CD14-positive monocyte (primary cell): ENCODE measurements around the gene ZNF440. TPM values are rescaled to one million over a fixed set of nuclear protein-coding genes. Genes with fewer than 3 reads are reported as not detected.

Experiments
- DNase-seq, 3 donors: peaks; one replicate each; pipeline ENCODE4 v3.0.0-alpha.2; 2011 to 2022
- H2AFZ ChIP-seq: 2 replicates; pipeline ENCODE4 v1.6.0; 2012; ENCODE audit warnings: mild to moderate bottlenecking, low read depth, low read length, inconsistent platforms; ENCODE audit not compliant: insufficient read depth, poor library complexity, severe bottlenecking
- H3K27ac ChIP-seq, 2 donors: 1 replicate in 1 of 2; 2 replicates in 1 of 2; pipeline ENCODE4 v1.5.1; 2012 to 2013; ENCODE audit warnings: low read length in 2 of 2, control low read depth in 1 of 2, inconsistent platforms in 1 of 2, low read depth in 1 of 2, mild to moderate bottlenecking in 1 of 2
- H3K27me3 ChIP-seq, 2 donors: one replicate each; pipeline versions ENCODE4 v1.6.0 to v1.6.1; 2011 to 2013; ENCODE audit warnings: low read length in 2 of 2; ENCODE audit not compliant: control insufficient read depth in 2 of 2, insufficient read depth in 2 of 2
- H3K36me3 ChIP-seq, 2 donors: replicated peaks in 1 of 2; 1 replicate in 1 of 2; 2 replicates in 1 of 2; pipeline versions ENCODE4 v1.5.1 to v1.6.1; 2012 to 2013; ENCODE audit warnings: low read length in 2 of 2, control low read depth in 1 of 2, inconsistent platforms in 1 of 2, mild to moderate bottlenecking in 1 of 2; ENCODE audit not compliant: insufficient read depth in 2 of 2, control insufficient read depth in 1 of 2
- H3K4me1 ChIP-seq, 2 donors: 1 replicate in 1 of 2; 2 replicates in 1 of 2; pipeline versions ENCODE4 v1.5.1 to v1.6.1; 2012 to 2013; ENCODE audit warnings: low read length in 2 of 2, control low read depth in 1 of 2, inconsistent platforms in 1 of 2, mild to moderate bottlenecking in 1 of 2, moderate library complexity in 1 of 2; ENCODE audit not compliant: insufficient read depth in 2 of 2, control insufficient read depth in 1 of 2
- H3K4me2 ChIP-seq: replicated peaks from 2 replicates; pipeline ENCODE3; 2012; ENCODE audit warnings: low read length, moderate library complexity, mild to moderate bottlenecking; ENCODE audit not compliant: poor library complexity, severe bottlenecking; ENCODE audit errors: extremely low read depth
- H3K4me3 ChIP-seq, 3 experiments: fragments of 200-600 bp in 1 of 3; sonication (generic) in 1 of 3; replicated peaks in 1 of 3; 1 replicate in 2 of 3; 2 replicates in 1 of 3; pipeline ENCODE4 v1.5.1; 2011 to 2013; ENCODE audit warnings: low read length in 3 of 3, mild to moderate bottlenecking in 3 of 3, control low read depth in 2 of 3, low read depth in 2 of 3, inconsistent platforms in 1 of 3, moderate library complexity in 1 of 3
- H3K79me2 ChIP-seq: 2 replicates; pipeline ENCODE4 v1.6.0; 2012; ENCODE audit warnings: mild to moderate bottlenecking, control low read depth, inconsistent platforms, low read length, moderate library complexity; ENCODE audit not compliant: insufficient read depth
- H3K9ac ChIP-seq: 2 replicates; pipeline ENCODE4 v1.6.0; 2017; ENCODE audit warnings: low read length, mild to moderate bottlenecking; ENCODE audit not compliant: insufficient read depth, poor library complexity, severe bottlenecking
- H3K9me3 ChIP-seq, 2 donors: replicated peaks in 1 of 2; 1 replicate in 1 of 2; 2 replicates in 1 of 2; pipeline versions ENCODE4 v1.5.1 to v1.6.1; 2012 to 2013; ENCODE audit warnings: low read length in 2 of 2, control low read depth in 1 of 2; ENCODE audit not compliant: control insufficient read depth in 1 of 2, insufficient read depth in 1 of 2
- H4K20me1 ChIP-seq: 2 replicates; pipeline ENCODE4 v1.6.0; 2012; ENCODE audit warnings: mild to moderate bottlenecking, low read length, control low read depth, moderate library complexity; ENCODE audit not compliant: insufficient read depth
- H3K27ac Mint-ChIP-seq, 7 donors: one replicate each; pipeline ENCODE4 v1.8.0; 2020; ENCODE audit warnings: mild to moderate bottlenecking in 7 of 7, mixed read lengths in 7 of 7, moderate library complexity in 6 of 7, inconsistent platforms in 2 of 7
- H3K27me3 Mint-ChIP-seq, 3 donors: one replicate each; pipeline ENCODE4 v1.8.0; 2021 to 2022; ENCODE audit warnings: low read depth in 3 of 3, mild to moderate bottlenecking in 3 of 3, mixed read lengths in 3 of 3, moderate library complexity in 3 of 3, inconsistent platforms in 1 of 3
- H3K36me3 Mint-ChIP-seq, 2 donors: one replicate each; pipeline ENCODE4 v1.8.0; 2020; ENCODE audit warnings: mixed read lengths in 2 of 2, inconsistent platforms in 1 of 2, mild to moderate bottlenecking in 1 of 2
- H3K4me1 Mint-ChIP-seq: one replicate; pipeline ENCODE4 v1.8.0; 2020; ENCODE audit warnings: mild to moderate bottlenecking, mixed read lengths
- H3K4me3 Mint-ChIP-seq, 2 donors: one replicate each; pipeline ENCODE4 v1.8.0; 2020; ENCODE audit warnings: mild to moderate bottlenecking in 2 of 2, mixed read lengths in 2 of 2, moderate library complexity in 1 of 2
- H3K9me3 Mint-ChIP-seq, 7 donors: one replicate each; pipeline ENCODE4 v1.8.0; 2020 to 2022; ENCODE audit warnings: mixed read lengths in 7 of 7, mild to moderate bottlenecking in 6 of 7, moderate library complexity in 6 of 7, inconsistent platforms in 2 of 7
- CTCF ChIP-seq: fragments of 200-600 bp; IDR thresholded peaks from one replicate; pipeline ENCODE4 v1.8.0; 2022; ENCODE audit warnings: antibody characterized with exemption, mild to moderate bottlenecking
- WGBS: methylation state at CpG from one replicate; pipeline ENCODE4 v1.1.5; 2013; ENCODE audit warnings: missing lambda C conversion rate; ENCODE audit not compliant: insufficient coverage; 5-methylcytosine and 5-hydroxymethylcytosine counted together
- intact Hi-C, 2 donors: fragments of 100-400 bp; cut with micrococcal nuclease; formaldehyde crosslinking; loops; one replicate each; pipeline versions ENCODE4 v1.15.0 to v1.15.1; 2023
- polyA plus RNA-seq, 3 donors: library from polyadenylated mRNA; depleted of rRNA in 1 of 3; unstranded in 2 of 3; stranded (reverse) in 1 of 3; fragments of 300-500 nt in 2 of 3; fragments of >200 nt in 1 of 3; fragmentation: Illumina TruSeq in 2 of 3; gene quantifications; 1 replicate in 2 of 3; 2 replicates in 1 of 3; pipeline ENCODE4 v1.2.3, GENCODE V29; 2012 to 2021

The ZNF440 gene
- polyA plus RNA-seq, 3 donors = 2.4 to 4.1 (median 3.4) TPM

GRCh38 chr19:11767633-11768133 is 46.4 kb upstream of the ZNF440 start:
- H3K9me3 ChIP-seq = peaks cover 39 to 42% of the 10 kb centered on the region in 2 donors
- H3K27ac ChIP-seq = peak overlapping the region; percentile 80 to 84
- H3K27me3 ChIP-seq = no peaks in the 10 kb centered on the region
- Mint-ChIP-seq H3K27me3 (peaks cover 3 to 7% (median 6%) of the 10 kb centered on the region in 3 donors), H3K4me3 (peak overlapping the region; percentile 97), H3K36me3 (peaks cover 16% of the 10 kb centered on the region in 2 donors), H3K27ac (peak overlapping the region; percentile 71 to 96 (median 86)), H3K9me3 (peaks cover 47 to 72% (median 57%) of the 10 kb centered on the region in 7 donors), H3K4me1 (peaks cover 22% of the 10 kb centered on the region)
- peak overlapping the region; percentile 94 for H2AFZ ChIP-seq
- H3K36me3 ChIP-seq = peaks cover 0 to 12% of the 10 kb centered on the region in 2 donors
- H3K4me1 ChIP-seq = peaks cover 13 to 20% of the 10 kb centered on the region in 2 donors
- H3K79me2 ChIP-seq = peaks cover 39% of the 10 kb centered on the region
- WGBS = 1% methylated on average over 14 of the region's 20 CpGs
- H4K20me1 ChIP-seq = no peaks in the 10 kb centered on the region
- peak overlapping the region; percentile 85 for H3K9ac ChIP-seq
- TF ChIP-seq CTCF = no peak
- DNase-seq = peak; percentile 9 to 16 (median 12)
- intact Hi-C loops = no loop called here
- peak overlapping the region; percentile 65 for H3K4me2 ChIP-seq
- H3K4me3 ChIP-seq = peak overlapping the region; percentile 53 to 77 (median 69)

GRCh38 chr19:11769995-11770394 is 44.1 kb upstream of the ZNF440 start:
- peaks cover 16 to 18% of the 10 kb centered on the region in 2 donors for H3K36me3 Mint-ChIP-seq

More at GRCh38 chr19:11769995-11770394, 44.1 kb upstream of the ZNF440 start:
- Histone ChIP-seq H3K9me3 (peaks cover 45 to 65% of the 10 kb centered on the region in 2 donors), H3K79me2 (peaks cover 48% of the 10 kb centered on the region), H3K4me3 (peak overlapping the region in 1 of 3 experiments; percentile 5), H2AFZ (no peak overlapping the region), H3K27me3 (no peaks in the 10 kb centered on the region), H4K20me1 (no peaks in the 10 kb centered on the region), H3K27ac (no peak overlapping the region), H3K4me2 (no peak overlapping the region), H3K4me1 (peaks cover 13 to 20% of the 10 kb centered on the region in 2 donors), H3K9ac (no peak overlapping the region), H3K36me3 (peaks cover 0 to 12% of the 10 kb centered on the region in 2 donors)
- H3K9me3 Mint-ChIP-seq = peaks cover 45 to 77% (median 62%) of the 10 kb centered on the region in 7 donors
- peak overlapping the region in 1 of 7 donors; percentile 33 for H3K27ac Mint-ChIP-seq
- no CpG with 5 or more reads among the region's 4 CpGs for WGBS
- intact Hi-C loops = no loop called here
- H3K4me1 Mint-ChIP-seq = peaks cover 22% of the 10 kb centered on the region
- no peak for TF ChIP-seq CTCF
- H3K27me3 Mint-ChIP-seq = peaks cover 0 to 2% (median 1%) of the 10 kb centered on the region in 3 donors
- H3K4me3 Mint-ChIP-seq = no peak overlapping the region
- no peak for DNase-seq
